IPS-18c (cell line): Measurements from ENCODE around the gene PPP1R16B.
"Not testable (repeated sequence)": the region's sequence is repeated elsewhere in the genome, so short reads cannot be mapped to it uniquely, and the experiment has no call there.

ENCODE experiments used
- H3K4me3 ChIP-seq: 2 replicates; pipeline ENCODE4 v1.7.0; 2013; ENCODE audit warnings: low read depth, mild to moderate bottlenecking, low read length, moderate library complexity; ENCODE audit not compliant: insufficient read depth
- H3K9me3 ChIP-seq: one replicate; pipeline ENCODE4 v1.6.1; 2013; ENCODE audit warnings: mild to moderate bottlenecking, low read length, moderate library complexity; ENCODE audit not compliant: control insufficient read depth, insufficient read depth

Gene PPP1R16B

DNA sequence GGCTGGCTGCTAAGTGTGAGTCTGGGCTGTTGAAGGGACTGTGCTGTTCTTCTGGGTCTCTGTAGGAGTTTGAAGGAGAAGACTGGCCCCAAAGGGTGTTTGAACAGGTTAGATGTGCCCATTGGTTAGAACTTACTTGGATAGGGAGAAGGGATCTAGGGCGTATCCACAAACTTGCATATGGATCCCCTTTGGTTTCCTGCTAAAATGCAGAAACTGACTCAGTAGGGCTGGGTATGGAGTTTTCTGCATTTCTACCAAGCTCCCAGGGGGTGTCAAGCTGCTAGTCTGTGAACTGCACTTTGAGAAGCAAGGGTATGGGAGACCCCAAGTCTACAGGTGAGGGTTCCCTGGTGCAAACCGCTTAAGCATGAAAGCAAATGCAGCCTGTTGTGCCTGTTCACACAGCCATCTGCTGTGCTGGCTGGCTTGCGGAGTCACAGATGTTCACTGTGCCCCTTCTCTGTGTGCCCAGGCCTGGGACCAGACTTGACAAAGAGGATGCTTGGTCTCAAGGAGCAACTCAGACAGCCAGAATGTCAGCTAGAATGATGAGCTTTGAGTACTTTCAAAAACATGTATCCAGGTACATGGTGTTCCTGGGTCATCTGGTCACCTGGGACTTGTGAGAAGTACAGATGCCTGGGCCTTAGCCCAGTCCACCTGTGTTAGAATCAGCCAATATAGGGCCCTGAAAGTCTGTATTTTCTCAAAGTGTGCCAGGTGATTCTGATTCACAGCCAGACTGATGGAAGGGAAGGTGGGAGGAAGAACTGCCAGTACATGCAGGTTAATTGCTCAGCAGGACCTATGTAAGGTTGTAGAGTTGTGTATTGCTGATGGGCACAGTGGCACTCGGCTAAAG lies 7.4 kb downstream of the PPP1R16B start:
- H3K9me3 ChIP-seq = no peaks in the 10 kb centered on the region
- no peak overlapping the region for H3K4me3 ChIP-seq

DNA sequence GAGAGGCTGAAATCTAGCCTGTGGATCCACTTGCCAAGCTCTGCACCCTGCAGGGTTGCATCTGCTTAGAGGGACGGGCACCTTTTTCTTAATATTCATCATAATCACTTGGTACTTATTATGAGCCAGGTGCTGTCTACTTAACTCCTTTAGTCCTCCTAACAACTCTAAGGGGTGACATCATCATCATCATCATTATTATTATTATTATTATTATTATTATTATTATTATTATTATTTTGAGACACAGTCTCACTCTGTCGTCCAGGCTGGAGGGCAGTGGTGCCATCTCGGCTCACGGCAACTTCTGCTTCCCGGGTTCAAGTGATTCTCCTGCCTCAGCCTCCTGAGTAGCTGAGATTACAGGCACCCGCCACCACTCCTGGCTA lies 8.1 kb downstream of the PPP1R16B start:
- H3K9me3 ChIP-seq, H3K4me3 ChIP-seq: not testable (repeated sequence)

DNA sequence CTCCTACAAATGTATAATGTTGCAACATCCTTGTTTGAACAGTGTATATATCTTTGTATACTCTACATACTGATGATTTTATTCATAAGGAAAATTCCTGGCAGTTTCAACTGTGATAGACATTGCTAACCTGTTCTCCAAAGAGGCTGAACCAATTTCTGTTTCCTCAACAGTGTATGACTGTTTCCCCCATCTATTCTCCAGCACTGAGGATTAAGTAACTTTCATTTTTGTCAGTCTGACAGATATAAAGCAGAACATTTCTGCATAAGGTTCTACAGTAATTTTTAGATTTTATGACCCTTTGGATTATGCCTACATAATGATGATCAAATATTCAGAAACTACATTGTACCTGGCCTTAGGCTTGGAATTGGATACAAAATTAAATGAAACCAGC lies 9.9 kb downstream of the PPP1R16B start:
- Histone ChIP-seq H3K4me3 (no peak overlapping the region), H3K9me3 (no peaks in the 10 kb centered on the region)

DNA sequence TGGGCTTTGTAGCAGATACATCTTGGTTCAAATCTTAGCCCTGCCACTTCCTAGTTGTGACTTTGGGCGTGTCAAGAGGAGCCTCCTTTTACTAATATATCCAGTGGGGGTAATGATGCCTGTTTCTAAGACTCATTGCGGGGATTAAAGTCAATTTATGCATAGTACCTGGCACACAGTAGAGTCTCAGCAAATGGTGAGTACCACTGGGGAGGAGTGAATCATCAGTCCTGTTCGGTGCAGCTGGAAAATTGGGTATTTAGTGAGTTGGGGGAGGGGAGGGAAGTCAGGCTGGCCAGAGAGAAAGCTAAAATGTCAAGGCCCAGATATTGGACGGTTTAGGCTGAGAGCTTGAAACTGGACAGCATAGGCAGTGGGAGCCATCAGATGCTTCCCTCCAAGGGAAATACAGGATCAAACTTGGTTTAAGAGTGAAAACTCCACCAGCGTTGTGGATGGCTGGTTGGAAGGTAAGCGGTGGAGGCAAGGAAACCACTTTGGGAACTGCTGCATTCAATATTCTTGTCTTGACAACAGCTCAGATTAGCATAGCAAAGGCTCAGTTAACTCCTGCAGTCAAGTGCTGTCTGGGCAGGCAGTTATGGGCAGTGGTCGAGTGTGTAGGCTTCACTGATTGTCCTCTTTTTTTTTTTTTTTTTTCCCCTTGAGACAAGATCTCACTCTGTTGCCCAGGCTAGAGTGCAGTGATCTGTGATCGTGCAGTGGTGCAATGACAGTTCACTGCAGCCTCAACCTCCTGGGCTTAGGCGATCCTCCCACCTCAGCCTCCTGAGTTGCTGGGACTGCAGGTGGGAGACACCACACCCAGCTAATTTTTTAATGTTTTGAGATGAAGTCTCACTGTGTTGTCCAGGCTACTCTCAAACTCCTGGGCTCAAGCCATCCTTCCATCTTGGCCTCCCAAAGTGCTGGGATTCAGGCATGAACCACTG lies 12.9 kb downstream of the PPP1R16B start:
- Histone ChIP-seq H3K4me3 (no peak overlapping the region), H3K9me3 (no peaks in the 10 kb centered on the region)

DNA sequence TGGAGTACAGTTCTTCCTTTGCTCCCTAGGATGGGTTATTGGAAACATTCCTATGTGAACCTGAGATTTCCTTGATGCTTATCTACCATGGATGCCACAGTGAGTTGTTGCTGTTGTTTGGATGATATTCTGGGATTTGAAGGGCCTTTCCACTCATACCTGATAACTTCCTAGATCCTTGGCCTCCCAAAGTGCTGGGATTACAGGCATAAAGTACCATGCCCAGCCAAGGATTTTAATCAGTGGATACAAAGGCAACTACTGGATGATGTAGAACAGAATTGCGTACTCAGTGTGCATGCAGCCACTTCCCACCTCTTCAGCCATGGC lies 20.0 kb downstream of the PPP1R16B start:
- no peaks in the 10 kb centered on the region for H3K9me3 ChIP-seq
- H3K4me3 ChIP-seq = no peak overlapping the region

DNA sequence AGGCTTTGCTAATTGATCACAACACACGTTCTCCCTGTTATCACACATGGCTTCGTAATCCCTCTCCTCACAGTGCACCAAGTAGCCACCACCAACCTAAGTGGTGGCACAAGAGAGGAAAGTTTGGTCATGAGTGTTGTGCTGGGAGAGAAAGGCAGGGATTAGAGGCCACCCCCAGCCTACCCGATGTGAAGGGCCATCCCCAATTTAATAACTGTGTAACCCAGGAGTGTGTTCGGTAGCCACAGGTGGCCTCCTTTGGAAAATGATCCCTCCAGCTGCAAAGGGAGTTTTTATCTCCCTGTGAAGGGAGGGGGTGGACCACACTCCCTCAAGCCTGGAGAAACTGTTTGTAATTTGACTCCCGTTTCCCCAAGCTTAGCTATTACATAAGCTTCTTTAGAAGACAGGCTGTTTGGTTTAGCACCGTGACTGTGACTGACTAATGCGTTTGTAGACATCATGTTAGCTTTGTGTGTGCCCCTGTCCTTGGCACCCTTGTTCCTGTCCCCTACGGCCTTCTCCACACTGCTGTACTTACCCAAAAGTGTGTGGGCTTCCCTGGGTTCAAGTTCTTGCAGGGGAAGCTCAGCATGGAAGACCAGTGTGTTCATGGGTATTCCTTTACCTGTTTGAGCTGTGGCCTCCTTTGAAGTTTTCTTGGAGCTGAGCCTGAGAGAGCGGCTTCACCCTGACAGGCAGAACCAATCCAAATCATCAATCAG lies 20.6 kb downstream of the PPP1R16B start:
- Histone ChIP-seq H3K4me3 (no peak overlapping the region), H3K9me3 (no peaks in the 10 kb centered on the region)

DNA sequence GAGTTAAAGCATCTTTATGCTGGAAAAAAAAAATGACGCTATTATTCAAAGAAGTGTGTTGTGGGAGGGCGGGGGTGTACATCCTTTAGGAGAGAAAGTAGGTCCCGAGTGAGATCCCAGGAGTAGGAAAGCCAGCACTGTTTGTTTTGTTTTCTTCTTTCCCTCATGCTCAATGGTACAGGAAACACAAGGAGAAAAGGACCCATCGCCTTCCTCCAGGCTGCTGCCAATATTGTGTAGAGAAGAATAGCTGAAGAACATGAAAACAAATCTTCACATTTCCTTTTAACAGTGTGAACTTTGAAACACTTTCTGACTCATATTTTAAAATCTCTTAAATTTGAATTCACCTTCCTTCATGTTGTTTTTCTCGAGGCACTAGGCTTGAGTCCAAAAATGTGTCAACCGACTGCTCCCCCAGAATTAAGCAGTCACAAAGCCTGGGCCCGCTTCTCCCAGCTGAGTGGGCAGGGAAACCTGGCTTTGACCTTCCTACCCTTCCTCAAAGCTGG lies 22.3 kb downstream of the PPP1R16B start:
- H3K9me3 ChIP-seq = no peaks in the 10 kb centered on the region
- H3K4me3 ChIP-seq = no peak overlapping the region

DNA sequence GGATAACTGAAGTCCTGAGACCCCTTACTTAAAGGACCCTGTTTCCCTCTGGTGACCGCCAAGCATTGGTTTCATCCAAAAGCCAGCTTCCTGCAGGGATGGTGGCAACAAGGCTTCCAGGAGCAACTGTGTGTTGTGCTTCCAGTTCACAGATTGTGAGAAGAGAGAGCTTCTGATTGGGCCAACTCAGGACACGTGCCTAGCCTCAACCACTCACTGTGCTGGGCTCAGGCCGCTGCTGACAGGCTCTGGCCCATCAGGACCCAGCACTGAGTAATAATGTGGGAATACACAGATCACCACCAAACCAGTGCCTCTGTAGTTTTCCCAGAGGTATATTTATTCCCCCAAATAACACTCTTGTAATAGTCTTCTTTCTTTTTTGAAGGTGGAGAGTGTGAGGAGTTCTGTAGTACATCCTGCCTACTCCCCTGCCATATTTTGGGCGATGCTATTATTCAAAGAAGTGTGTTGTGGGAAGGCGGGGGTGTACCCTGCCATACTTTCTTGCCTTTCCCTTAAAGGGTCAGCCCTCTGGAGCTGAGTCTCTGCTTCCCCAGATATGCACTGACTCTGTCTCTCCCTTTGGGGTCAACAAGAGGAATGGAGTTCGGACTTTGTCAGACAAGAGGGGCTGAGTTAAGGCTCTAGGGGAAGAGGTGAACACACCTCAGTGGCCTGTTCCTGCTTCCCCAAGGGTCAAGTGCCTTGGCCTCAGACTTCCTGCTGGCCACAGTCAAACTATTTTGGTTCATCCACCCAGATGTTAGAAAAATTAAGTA lies 23.2 kb downstream of the PPP1R16B start:
- no peaks in the 10 kb centered on the region for H3K9me3 ChIP-seq
- H3K4me3 ChIP-seq = no peak overlapping the region

DNA sequence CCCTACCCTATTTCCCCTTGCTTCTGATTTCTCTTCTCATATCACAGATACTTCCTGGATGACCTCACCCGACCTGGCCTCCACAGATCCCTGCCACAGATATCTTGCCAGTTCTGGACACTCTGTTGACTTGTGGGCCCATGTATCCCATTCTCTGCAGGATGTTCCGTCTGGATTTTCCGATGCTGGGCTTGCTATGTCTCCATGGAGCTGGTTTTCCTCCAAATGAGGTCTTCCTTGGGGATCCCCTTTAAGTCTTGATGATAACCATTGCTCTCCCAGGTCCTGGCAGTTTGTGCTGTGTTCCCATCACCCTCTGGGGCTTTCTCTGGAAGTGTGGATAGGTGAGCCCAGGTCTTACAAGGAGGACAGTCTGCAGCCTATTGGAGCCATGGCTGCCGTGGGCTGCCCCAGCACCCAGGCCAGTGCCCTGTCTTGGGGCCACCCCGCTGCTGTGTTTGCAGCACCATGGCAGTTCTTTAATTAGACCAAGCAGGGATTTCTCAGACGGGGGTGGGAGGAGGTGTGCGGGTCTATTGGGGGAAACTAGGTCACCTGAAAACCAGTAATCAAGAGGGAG lies 23.9 kb downstream of the PPP1R16B start:
- H3K4me3 ChIP-seq = no peak overlapping the region
- H3K9me3 ChIP-seq = no peaks in the 10 kb centered on the region

DNA sequence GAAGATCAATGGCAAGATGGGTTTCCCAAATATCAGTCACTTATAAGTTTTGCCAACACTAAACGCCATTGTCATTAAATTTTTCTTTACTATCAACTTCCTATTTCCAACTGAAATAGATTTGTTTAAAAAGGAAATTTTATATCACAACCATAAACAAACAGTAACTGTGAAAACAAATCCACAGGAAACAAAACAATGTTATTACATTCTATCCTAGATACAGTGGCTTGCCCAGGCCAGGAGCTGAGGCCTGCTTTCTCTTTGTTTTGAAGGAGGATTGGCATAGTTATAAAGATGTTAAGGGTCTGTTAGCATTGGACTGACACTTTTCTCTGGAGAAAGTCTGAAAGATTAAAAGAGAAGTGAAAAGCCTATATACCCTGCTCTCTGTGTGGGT lies 24.9 kb downstream of the PPP1R16B start:
- Histone ChIP-seq H3K4me3 (no peak overlapping the region), H3K9me3 (no peaks in the 10 kb centered on the region)

DNA sequence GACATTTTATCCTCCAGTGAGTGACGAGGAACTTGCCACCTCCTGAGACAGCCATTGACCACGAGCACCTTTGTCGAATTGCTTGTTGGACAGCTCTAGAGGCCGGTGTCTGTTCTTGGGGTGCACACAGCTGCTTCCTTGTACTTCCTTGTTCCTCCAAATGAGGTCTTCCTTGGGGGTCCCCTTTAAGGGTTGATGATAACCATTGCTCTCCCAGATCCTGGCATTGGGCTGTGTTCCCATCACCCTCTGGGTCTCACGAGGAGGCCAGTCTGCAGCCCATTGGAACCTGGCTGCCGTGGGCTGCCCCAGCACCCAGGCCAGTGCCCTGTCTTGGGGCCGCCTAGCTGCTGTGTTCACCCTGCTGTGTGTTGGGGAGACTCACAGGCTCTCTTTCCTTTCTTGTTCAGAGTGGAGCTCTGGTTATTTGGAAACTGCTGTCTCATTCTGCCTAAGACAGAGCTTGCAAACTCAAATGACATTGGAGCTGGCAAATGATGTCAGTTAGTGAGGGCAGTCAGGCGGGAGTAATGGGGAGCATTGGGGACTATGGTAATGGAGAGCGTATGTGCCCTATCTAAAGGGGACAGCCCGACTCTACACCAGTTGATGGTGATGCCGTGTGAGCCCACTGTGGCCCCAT lies 25.7 kb downstream of the PPP1R16B start:
- Histone ChIP-seq H3K9me3 (no peaks in the 10 kb centered on the region), H3K4me3 (no peak overlapping the region)

DNA sequence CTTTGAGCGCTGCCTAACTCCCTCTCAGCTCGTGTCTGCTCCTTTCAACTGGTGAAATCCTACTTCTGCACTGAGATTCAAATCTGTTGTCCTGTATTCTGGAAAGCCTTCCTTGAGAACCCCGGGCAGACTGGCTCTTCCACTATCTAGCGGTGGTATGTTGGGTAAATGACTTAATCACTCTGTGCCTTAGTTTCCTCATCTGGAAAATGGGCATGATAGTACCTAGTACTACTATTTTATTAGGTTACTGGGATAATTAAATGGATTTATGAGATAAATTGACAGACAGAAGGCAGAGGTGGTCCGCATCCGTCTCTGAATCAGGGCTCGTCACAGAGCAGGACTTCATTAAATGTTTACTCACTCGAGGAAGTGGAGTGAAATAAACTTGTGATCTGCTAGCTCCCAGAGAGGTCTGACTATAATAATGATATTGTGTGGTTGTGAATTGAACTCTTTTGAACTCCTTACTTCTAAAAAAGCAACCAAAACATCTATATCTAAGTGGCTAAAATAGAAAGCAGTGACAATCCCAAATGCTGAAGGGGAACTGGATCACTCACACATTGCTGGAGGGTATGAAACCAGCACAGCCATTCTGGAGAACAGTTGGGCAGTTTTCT lies 26.6 kb downstream of the PPP1R16B start:
- H3K4me3 ChIP-seq = no peak overlapping the region
- no peaks in the 10 kb centered on the region for H3K9me3 ChIP-seq

DNA sequence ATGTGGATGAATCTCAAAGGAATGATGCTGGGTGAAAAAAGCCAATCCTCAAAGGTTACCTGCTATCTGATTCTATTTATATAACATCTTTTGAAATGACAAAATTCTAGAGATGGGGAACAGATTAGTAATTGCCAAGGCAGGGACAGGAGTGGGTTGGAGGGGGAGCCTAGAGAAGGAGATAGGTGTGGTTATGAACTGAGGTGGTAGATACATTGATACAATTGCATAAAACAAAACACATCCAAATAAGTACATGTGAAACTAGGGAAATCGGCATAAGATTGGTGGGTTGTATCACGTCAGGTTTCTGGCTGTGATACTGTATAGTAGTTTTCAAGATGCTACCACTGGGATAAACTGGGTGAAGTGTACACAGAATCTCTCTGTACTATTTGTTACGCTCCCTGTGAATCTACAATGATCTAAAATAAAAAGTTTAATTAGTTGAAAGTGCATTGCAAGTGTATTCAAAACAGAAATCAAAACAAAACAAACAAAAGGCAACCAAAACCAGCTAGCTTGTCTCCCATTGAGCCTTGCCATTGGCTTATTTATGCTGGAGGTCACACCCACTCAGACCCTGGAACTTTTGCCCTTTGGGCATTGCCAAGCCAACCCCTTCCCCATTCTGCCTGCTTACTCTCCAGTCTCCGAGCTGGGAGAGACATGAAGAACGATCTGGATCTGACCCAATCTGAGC lies 27.8 kb downstream of the PPP1R16B start:
- Histone ChIP-seq H3K9me3 (no peaks in the 10 kb centered on the region), H3K4me3 (no peak overlapping the region)

DNA sequence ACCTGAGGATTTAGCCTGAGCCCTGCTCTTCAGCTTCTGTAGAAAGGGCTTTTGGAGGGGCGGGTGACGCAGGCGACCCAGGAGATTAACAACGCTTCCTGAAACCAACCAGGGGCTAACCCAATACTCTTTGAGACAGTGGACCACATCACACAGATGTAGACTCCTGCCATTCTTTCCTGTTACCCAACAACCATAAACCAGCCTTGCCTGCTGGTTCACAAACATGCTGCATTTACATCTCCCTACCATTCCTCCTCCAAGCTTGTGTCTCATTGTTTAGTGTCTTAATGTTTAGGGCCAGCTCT lies 28.3 kb downstream of the PPP1R16B start:
- Histone ChIP-seq H3K9me3 (no peaks in the 10 kb centered on the region), H3K4me3 (no peak overlapping the region)

DNA sequence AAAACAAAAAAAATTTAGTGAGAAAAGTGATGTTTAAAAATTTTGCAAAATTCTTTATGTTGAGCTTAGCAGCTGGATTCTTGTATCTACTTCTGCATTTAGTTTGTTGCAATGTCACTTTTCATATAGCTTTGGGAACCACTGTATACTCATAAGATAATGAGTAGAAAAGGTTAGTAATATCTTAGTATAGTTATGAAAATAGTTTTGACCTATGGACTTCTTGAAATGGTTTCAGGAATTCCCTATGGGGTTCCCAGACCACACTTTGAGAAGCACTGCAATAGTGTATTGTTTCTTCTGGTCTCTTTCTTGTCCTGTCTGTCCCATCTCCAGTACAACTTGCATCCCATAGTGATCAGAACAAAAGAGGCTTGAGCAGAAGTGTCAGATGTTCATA lies 29.4 kb downstream of the PPP1R16B start:
- H3K9me3 ChIP-seq = no peaks in the 10 kb centered on the region
- no peak overlapping the region for H3K4me3 ChIP-seq
